GM12875 (cell line): ENCODE data around the gene COG8.
"Not testable (repeated sequence)": the region's sequence is repeated elsewhere in the genome, so short reads cannot be mapped to it uniquely, and the experiment has no call there.

Experiments
- H3K4me3 ChIP-seq: one replicate; pipeline ENCODE4 v1.5.1; 2011; ENCODE audit warnings: low read depth, low read length, control low read depth
- CTCF ChIP-seq: IDR thresholded peaks from 2 replicates; pipeline ENCODE4 v1.5.1; 2011; ENCODE audit warnings: low read depth, mild to moderate bottlenecking, control low read depth, inconsistent platforms, low read length, moderate library complexity, borderline replicate concordance; ENCODE audit not compliant: insufficient read depth

The COG8 gene

GRCh38 chr16:69293401-69293800 is 46.0 kb downstream of the COG8 start:
- H3K4me3 ChIP-seq, result no peak overlapping the region
- no peak for TF ChIP-seq CTCF

- H3K4me3 ChIP-seq, result not testable (repeated sequence)
These were observed 47.7 kb downstream of the COG8 start for GRCh38 chr16:69291657-69292056.

GRCh38 chr16:69286941-69287713 is 52.2 kb downstream of the COG8 start:
- H3K4me3 ChIP-seq, result no peak overlapping the region
- no peak; the same call in 1 of the 2 replicates for TF ChIP-seq CTCF

GRCh38 chr16:69285240-69285639 is 54.1 kb downstream of the COG8 start:
- no peak overlapping the region for H3K4me3 ChIP-seq
- TF ChIP-seq CTCF, result no peak

GRCh38 chr16:69283851-69284250 is 55.5 kb downstream of the COG8 start:
- no peak for TF ChIP-seq CTCF
- no peak overlapping the region for H3K4me3 ChIP-seq

- TF ChIP-seq CTCF, result no peak
These were observed 62.0 kb downstream of the COG8 start for GRCh38 chr16:69277413-69277812.

More at GRCh38 chr16:69277413-69277812, 62.0 kb downstream of the COG8 start:
- no peak overlapping the region for H3K4me3 ChIP-seq
